DOHH2 (cell line): Measurements from ENCODE around the gene NBPF15.
"Not testable (repeated sequence)": the region's sequence is repeated elsewhere in the genome, so short reads cannot be mapped to it uniquely, and the experiment has no call there.

ENCODE experiments used
- CTCF ChIP-seq: fragments of 200-600 bp; sonication (generic); IDR thresholded peaks from one replicate; pipeline ENCODE4 v1.5.1; 2014; ENCODE audit warnings: antibody characterized with exemption, mild to moderate bottlenecking, low read depth, low read length; ENCODE audit not compliant: poor library complexity, severe bottlenecking
- EZH2phosphoT487 ChIP-seq: fragments of 200-600 bp; sonication (generic); IDR thresholded peaks from 2 replicates; pipeline ENCODE4 v1.6.1; 2017; ENCODE audit warnings: borderline replicate concordance, mild to moderate bottlenecking, antibody characterized with exemption, low read length, moderate library complexity, mixed read lengths

DNA sequence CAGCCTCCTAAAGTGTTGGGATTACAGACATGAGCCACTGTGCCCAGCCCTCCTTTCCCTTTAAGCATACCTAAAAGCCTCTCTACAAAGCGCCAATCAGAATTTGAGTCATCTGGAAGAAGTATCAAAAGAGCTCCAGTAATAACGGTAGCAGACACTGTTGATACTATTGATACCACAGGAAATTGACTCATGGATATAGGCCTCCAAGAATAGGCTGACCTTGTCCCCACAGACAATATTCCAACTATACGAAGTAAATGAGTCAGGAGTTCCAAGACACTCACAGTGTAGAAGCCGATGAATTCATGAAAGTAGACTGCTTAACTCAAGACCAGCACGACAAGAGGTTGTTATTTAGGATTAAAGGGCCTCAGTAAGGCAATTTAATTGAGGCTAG is 58.7 kb downstream of the NBPF15 start:
- not testable (repeated sequence) for TF ChIP-seq CTCF, EZH2phosphoT487
